Stomach (tissue), 4 donors: ENCODE results near the gene CDIP1.

Experiments used
- CTCF ChIP-seq, 7 experiments: fragments of 450-650 bp in 4 of 7; fragments of 200-600 bp in 3 of 7; sonication (generic) in 3 of 7; IDR thresholded peaks; one replicate each; pipeline ENCODE4 v1.5.1; 2016 to 2019; ENCODE audit warnings: antibody characterized with exemption in 7 of 7, control low read depth in 2 of 7, mild to moderate bottlenecking in 1 of 7
- EP300 ChIP-seq: sonication (generic); formaldehyde crosslinking; IDR thresholded peaks from one replicate; pipeline ENCODE4 v1.6.1; 2017; ENCODE audit warnings: antibody characterized with exemption
- POLR2A ChIP-seq, 4 donors: fragments of 450-650 bp; IDR thresholded peaks; one replicate each; pipeline ENCODE4 v1.6.1; 2016; ENCODE audit warnings: antibody characterized with exemption in 4 of 4, control low read depth in 2 of 4, mild to moderate bottlenecking in 1 of 4, moderate library complexity in 1 of 4
- POLR2AphosphoS5 ChIP-seq, 3 donors: sonication (generic); formaldehyde crosslinking; IDR thresholded peaks; one replicate each; pipeline ENCODE4 v1.6.1; 2016; ENCODE audit warnings: antibody characterized with exemption in 3 of 3

GRCh38 chr16:4536391-4537106 lies 2.0 kb downstream of the CDIP1 start:
- TF ChIP-seq CTCF (IDR thresholded peaks at IDR 0.05) = no peak
- no peak for TF ChIP-seq POLR2A (IDR thresholded peaks at IDR 0.05)
- TF ChIP-seq POLR2AphosphoS5 (IDR thresholded peaks at IDR 0.05) = no peak
- TF ChIP-seq EP300 = no peak
